Subcutaneous adipose tissue (tissue), 4 donors: ENCODE measurements around the gene TTLL10. TPM values are rescaled to one million over a fixed set of nuclear protein-coding genes. Genes with fewer than 3 reads are reported as not detected.

Experiments used
- total RNA-seq, 4 donors: library from RNA; depleted of rRNA; stranded (reverse); fragments of >200 nt; gene quantifications; one replicate each; pipeline ENCODE4 v1.1.0, GENCODE V29; 2016
- TF ChIP-seq, protein P1 (sequence below): fragments of 450-650 bp; IDR thresholded peaks from one replicate; pipeline ENCODE4 v1.5.1; 2016; ENCODE audit warnings: low read depth, mild to moderate bottlenecking, control low read depth, antibody characterized with exemption, moderate library complexity

TTLL10 gene
- total RNA-seq, 4 donors from 2014 or later = 0.19 TPM; not detected in 3

- TF ChIP-seq, protein P1, sequence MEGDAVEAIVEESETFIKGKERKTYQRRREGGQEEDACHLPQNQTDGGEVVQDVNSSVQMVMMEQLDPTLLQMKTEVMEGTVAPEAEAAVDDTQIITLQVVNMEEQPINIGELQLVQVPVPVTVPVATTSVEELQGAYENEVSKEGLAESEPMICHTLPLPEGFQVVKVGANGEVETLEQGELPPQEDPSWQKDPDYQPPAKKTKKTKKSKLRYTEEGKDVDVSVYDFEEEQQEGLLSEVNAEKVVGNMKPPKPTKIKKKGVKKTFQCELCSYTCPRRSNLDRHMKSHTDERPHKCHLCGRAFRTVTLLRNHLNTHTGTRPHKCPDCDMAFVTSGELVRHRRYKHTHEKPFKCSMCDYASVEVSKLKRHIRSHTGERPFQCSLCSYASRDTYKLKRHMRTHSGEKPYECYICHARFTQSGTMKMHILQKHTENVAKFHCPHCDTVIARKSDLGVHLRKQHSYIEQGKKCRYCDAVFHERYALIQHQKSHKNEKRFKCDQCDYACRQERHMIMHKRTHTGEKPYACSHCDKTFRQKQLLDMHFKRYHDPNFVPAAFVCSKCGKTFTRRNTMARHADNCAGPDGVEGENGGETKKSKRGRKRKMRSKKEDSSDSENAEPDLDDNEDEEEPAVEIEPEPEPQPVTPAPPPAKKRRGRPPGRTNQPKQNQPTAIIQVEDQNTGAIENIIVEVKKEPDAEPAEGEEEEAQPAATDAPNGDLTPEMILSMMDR = no peak
These were observed 29.3 kb downstream of the TTLL10 start for GRCh38 chr1:1202831-1203560.

GRCh38 chr1:1203561-1204424, 30.1 kb downstream of the TTLL10 start:
- TF ChIP-seq, protein P1 = no peak

DNA sequence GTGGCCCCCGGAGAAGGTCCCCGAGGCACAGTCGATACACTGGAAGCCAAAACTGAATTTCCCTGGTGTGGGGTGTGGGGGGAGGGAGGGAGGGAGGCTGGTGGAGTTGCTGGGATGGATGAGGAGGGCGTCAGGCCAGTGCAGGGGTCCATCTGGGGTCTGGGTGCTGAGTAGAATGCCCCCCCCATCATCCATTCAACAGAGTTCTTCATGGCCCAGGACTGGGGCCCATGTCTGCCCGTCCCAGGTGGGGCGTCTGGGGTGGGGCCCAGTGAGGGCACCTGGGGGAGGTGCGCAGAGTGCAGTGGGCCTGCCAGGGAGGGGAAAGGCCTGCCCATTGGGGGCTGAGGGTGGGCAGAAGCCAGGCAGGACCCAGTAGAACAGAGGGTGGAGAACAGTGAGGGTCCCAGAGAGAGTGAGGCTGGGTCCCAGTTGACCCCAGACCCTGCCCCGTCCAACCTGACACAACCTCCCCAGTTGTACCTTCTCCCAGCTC, 30.8 kb downstream of the TTLL10 start:
- TF ChIP-seq, protein P1 = no peak

- TF ChIP-seq, protein P1 = no peak
These were observed 31.5 kb downstream of the TTLL10 start for GRCh38 chr1:1204998-1205768.

DNA sequence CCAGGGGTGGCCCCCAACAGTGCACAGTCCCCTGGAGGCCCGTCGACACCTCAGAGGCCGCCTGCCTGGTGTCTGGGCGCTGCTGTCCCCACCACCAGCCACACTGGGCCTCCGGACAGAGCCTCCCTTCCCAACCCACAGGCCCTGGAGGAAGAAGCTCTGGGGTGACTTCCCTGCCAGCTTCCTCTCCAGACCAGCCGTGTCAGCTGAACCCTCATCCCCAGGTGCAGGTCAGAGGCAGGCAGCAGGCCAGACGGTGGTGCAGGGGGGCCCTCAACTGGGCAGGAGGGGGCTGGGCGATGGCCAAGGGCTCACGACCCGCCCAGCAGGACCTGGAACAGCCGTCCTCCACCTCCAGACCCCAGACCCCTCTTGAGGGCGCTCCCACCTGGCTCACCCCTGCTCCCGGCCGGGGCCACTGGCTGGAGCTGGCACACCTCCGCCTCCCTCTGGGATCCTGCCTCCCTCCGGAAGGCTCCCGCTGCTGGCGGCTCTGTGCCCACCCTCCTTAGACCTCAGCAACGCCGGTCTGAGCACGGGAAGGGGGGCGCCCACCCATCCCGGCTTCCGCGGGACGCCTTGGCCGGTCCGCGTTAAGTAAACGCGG, 32.2 kb downstream of the TTLL10 start:
- TF ChIP-seq, protein P1 = no peak

- TF ChIP-seq, protein P1 = no peak
These were observed 32.8 kb downstream of the TTLL10 start, which contains the start of gene TNFRSF18 for GRCh38 chr1:1206376-1206965. Gene TNFRSF18, minus strand, starts transcription at chr1:1206592. Its CDS starts 21 bp downstream, at chr1:1206571.
